ENCODE results near the gene PCDHGB3.
"Not testable (repeated sequence)": the region's sequence is repeated elsewhere in the genome, so short reads cannot be mapped to it uniquely, and the experiment has no call there.

PCDHGB3 gene

DNA sequence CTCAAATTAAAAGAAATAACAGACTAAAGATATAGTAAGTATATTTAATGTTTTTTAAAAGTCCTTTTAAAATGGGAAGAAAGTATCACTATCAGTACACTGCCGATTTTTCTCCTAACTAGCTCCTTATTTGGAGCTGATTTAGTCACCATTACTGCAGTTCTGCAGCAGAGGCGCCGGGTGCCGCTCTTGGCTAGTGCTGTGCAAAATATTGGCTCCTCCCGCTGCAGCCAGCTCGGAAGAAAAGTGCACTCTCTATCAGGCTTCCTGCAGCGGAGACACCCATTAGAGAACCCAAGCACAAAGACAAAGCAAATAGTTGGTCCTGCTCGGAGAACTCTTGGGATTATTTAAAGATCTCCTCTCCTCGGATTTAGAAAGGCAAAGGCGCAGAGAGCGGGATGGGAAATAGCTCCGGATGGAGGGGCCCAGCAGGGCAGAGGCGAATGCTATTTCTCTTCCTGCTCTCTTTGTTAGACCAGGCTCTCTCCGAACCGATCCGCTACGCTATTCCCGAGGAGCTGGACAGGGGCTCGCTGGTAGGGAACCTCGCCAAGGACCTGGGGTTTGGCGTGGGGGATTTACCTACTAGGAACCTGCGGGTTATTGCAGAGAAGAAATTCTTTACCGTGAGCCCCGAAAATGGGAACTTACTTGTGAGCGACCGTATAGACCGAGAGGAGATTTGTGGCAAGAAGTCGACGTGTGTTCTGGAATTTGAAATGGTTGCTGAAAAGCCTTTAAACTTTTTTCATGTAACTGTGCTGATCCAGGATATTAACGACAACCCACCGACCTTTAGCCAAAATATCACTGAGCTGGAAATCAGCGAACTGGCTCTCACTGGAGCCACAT lies at the start of gene PCDHGB3:
TSS of gene PCDHGB3 (plus strand) at position 249 of the 855 bp plus-strand sequence. CDS start at position 402, 153 bp downstream.
- no peak within 1 kb of the TSS for H3K4me3 ChIP-seq (ENCODE audit: low read depth, low read length)
- TF ChIP-seq CTCF (IDR thresholded peaks at IDR 0.05; ENCODE audit: borderline replicate concordance, insufficient read depth, low read depth, low read length): peak; percentile 31; the same call in 1 of the 2 replicates

GRCh38 chr5:141322261-141322660 lies 47.8 kb upstream of the PCDHGB3 start:
- TF ChIP-seq CTCF (IDR thresholded peaks at IDR 0.05; ENCODE audit: borderline replicate concordance, insufficient read depth, low read depth, low read length): no peak
- no peak overlapping the region for H3K4me3 ChIP-seq (ENCODE audit: low read depth, low read length)

- TF ChIP-seq CTCF (IDR thresholded peaks at IDR 0.05; ENCODE audit: borderline replicate concordance, insufficient read depth, low read depth, low read length): peak; percentile 58; the same call in 1 of the 2 replicates
- H3K4me3 ChIP-seq (ENCODE audit: low read depth, low read length): no peak overlapping the region
These were observed 43.8 kb upstream of the PCDHGB3 start for GRCh38 chr5:141326088-141326854.

GRCh38 chr5:141328231-141328630 lies 41.8 kb upstream of the PCDHGB3 start:
- H3K4me3 ChIP-seq (ENCODE audit: low read depth, low read length): no peak overlapping the region
- TF ChIP-seq CTCF (IDR thresholded peaks at IDR 0.05; ENCODE audit: borderline replicate concordance, insufficient read depth, low read depth, low read length): no peak

DNA sequence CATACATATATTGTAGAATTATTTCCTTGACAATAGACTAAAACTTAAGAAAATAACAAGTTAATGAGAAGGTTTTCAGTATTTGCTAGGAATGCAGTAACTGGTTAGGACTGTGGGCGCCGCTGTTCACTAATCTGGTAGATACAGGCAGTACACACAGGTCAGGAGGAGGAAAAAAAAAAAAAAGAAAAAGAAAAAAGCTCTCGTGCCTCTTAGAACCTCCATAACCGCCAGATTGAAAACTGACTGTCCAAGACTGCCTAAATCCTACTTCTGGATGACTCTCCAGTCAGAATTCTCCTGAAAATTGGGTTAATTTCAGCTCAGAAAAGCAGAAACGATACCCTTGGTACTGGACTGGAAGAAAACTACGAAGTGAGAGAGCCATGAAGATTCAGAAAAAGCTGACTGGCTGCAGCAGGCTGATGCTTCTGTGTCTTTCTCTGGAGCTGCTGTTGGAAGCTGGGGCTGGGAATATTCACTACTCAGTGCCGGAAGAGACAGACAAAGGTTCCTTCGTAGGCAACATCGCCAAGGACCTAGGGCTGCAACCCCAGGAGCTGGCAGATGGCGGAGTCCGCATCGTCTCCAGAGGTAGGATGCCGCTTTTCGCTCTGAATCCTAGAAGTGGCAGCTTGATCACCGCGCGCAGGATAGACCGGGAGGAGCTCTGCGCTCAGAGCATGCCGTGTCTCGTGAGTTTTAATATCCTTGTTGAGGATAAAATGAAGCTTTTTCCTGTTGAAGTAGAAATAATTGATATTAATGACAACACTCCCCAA lies 39.6 kb upstream of the PCDHGB3 start, which contains the start of gene PCDHGA1:
TSS of gene PCDHGA1 (plus strand) at position 216 of the 782 bp plus-strand sequence.
- peak; percentile 40; the same call in 1 of the 2 replicates for TF ChIP-seq CTCF (IDR thresholded peaks at IDR 0.05; ENCODE audit: borderline replicate concordance, insufficient read depth, low read depth, low read length)
- H3K4me3 ChIP-seq (ENCODE audit: low read depth, low read length): no peak within 1 kb of the TSS

DNA sequence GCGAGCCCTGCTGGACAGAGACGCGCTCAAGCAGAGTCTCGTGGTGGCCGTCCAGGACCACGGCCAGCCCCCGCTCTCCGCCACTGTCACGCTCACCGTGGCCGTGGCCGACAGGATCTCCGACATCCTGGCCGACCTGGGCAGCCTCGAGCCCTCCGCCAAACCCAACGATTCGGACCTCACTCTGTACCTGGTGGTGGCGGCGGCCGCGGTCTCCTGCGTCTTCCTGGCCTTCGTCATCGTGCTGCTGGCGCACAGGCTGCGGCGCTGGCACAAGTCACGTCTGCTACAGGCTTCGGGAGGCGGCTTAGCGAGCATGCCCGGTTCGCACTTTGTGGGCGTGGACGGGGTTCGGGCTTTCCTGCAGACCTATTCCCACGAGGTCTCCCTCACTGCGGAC lies 37.5 kb upstream of the PCDHGB3 start:
- not testable (repeated sequence) for H3K4me3 ChIP-seq (ENCODE audit: low read depth, low read length)

Data from GM12875 (cell line).